C4-2B (cell line): ENCODE results near the gene SLC9A1.

Experiments
- H3K27ac ChIP-seq: fragments of 450-650 bp; 2 replicates; pipeline ENCODE4 v1.5.1; 2017
- ZFX ChIP-seq: fragments of 450-650 bp; IDR thresholded peaks from 2 replicates; pipeline ENCODE4 v1.6.1; 2017
- TF ChIP-seq, protein P1 (sequence below): fragments of 450-650 bp; conservative IDR thresholded peaks from 2 replicates; pipeline ENCODE4 v1.5.1; 2017; ENCODE audit warnings: mild to moderate bottlenecking

Gene SLC9A1

DNA sequence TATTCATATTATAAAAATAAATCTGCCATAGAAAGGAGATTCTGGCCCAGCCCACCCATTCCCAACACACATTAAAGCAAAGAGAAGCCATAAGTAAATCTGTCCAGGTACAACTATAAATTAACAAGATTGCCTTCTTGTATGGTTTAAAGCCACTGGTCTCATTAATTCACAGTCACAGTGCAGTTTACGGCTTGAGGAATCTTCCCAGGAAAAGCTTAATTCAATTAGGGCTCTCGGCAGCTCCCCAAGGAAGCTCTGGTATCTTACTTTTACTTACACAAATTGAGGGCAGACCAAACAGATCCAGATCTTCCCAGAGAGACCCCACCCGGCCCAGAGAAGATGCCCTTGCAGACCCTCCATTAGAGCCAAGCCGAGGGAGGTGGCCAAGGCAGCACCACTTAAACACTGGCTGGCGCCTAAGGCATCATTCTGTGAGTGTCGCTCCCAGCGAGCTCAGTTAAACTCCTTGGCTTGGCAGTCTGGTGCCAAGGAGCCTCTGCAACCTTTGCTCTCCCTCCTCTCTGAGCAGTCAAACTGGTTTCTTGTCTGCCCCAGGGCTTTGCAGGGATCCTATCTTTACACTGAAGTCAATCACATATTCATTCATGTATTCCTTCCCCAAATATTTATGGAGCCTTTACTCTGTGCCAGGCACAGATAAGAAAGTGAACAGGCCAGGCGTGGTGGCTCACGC, 10.7 kb downstream of the SLC9A1 start:
- peak overlapping the region; percentile 66 for H3K27ac ChIP-seq
- TF ChIP-seq, protein P1, sequence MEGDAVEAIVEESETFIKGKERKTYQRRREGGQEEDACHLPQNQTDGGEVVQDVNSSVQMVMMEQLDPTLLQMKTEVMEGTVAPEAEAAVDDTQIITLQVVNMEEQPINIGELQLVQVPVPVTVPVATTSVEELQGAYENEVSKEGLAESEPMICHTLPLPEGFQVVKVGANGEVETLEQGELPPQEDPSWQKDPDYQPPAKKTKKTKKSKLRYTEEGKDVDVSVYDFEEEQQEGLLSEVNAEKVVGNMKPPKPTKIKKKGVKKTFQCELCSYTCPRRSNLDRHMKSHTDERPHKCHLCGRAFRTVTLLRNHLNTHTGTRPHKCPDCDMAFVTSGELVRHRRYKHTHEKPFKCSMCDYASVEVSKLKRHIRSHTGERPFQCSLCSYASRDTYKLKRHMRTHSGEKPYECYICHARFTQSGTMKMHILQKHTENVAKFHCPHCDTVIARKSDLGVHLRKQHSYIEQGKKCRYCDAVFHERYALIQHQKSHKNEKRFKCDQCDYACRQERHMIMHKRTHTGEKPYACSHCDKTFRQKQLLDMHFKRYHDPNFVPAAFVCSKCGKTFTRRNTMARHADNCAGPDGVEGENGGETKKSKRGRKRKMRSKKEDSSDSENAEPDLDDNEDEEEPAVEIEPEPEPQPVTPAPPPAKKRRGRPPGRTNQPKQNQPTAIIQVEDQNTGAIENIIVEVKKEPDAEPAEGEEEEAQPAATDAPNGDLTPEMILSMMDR = no peak
- TF ChIP-seq ZFX = no peak

GRCh38 chr1:27143401-27143800, 11.5 kb downstream of the SLC9A1 start:
- no peak for TF ChIP-seq ZFX
- TF ChIP-seq, protein P1 = no peak
- H3K27ac ChIP-seq = peak overlapping the region; percentile 69

- H3K27ac ChIP-seq = peak overlapping the region; percentile 69
- no peak for TF ChIP-seq ZFX
- TF ChIP-seq, protein P1 = no peak
Measured at GRCh38 chr1:27142464-27142863, 12.5 kb downstream of the SLC9A1 start.

DNA sequence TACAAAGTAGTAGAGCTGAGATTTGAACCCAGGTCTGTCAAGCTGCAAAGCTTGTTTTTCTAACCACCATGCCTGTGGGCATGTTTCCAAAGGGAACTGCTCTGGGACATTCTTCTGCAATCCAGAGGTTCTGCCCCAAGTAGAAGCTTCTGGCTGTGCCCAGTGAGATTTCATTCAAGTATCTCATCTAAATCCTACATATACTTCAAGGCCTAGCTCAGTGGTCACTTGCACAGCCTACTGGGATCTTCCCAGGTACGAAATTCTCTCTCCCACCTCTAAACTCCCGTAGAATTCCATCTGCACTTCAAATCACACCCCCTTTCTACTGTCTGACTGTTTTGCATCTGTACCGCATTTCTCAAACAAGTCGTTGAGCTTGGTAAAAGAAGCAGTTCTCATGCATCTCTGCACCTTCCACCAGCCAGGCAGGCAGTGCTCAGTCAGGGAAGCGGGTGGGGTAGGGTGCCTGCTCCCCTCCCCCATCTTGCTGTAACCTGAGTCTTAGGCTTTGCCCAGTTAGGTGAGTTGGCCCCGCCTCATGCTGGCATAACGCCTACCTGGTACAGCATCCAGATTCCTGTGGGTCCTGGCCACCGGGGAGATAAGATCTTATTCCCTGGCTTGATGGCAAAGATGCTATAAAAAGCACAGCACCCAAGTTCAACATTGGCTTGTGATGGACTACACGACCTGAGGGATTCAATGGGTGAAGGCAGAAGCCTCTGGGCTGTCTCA, 13.5 kb downstream of the SLC9A1 start:
- TF ChIP-seq, protein P1 = no peak
- TF ChIP-seq ZFX = no peak
- H3K27ac ChIP-seq = peak overlapping the region; percentile 69

DNA sequence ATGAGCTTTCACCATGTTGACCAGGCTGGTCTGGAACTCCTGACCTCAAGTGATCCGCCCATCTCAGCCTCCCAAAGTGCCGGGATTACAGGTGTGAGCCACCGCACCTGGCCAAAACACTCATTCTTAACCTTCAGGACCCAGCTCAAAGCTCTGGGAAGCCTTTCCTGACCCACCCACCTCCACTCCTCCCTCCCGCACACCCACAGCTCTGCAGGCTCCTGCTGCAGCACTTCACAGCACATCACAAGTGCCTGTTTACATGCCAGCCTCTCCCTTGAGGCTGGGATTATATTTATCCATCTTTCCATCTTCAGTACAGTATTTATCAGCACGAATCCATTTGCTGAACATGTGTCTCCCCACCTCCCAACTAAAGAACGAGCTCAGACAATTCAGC, 14.9 kb downstream of the SLC9A1 start:
- no peak for TF ChIP-seq ZFX
- TF ChIP-seq, protein P1 = no peak
- peak overlapping the region; percentile 69; the same call in 1 of the 2 replicates for H3K27ac ChIP-seq

GRCh38 chr1:27138927-27139326, 16.0 kb downstream of the SLC9A1 start:
- H3K27ac ChIP-seq = no peak overlapping the region; the same call in 1 of the 2 replicates
- no peak for TF ChIP-seq ZFX
- TF ChIP-seq, protein P1 = no peak

DNA sequence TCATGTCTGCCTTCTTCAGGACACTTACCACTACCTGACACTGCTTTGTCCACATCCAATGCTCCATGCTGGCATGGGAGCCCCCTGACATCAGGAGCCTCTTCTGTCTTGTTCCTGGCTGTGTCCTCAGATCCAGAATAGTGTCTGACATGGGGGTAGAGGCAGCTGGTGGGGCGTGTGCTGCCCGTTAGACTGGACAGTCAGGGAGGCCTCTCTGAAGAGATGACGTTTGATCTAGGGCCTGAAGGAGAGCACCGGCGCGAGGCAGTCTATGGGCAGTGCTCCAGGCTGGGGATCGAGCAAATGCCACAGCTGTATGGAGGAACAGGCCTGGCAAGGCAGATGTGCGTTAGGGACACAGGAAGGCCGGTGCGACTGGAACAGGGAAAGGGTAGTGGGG, 16.6 kb downstream of the SLC9A1 start:
- no peak overlapping the region; the same call in 1 of the 2 replicates for H3K27ac ChIP-seq
- TF ChIP-seq, protein P1 = no peak
- no peak for TF ChIP-seq ZFX
